GM10847 (cell line): ENCODE measurements around the gene EFTUD2.

Source experiments
- POLR2A ChIP-seq: IDR thresholded peaks from 2 replicates; pipeline ENCODE4 v1.6.1; 2011; ENCODE audit not compliant: insufficient read length; ENCODE audit errors: extremely low read depth

EFTUD2 gene

GRCh38 chr17:44917456-44917855 lies 18.2 kb upstream of the EFTUD2 start:
- no peak for TF ChIP-seq POLR2A

GRCh38 chr17:44916781-44917241 lies 17.6 kb upstream of the EFTUD2 start:
- no peak for TF ChIP-seq POLR2A

- TF ChIP-seq POLR2A = no peak
Observed at GRCh38 chr17:44915862-44916780, 16.9 kb upstream of the EFTUD2 start.

- no peak for TF ChIP-seq POLR2A
Observed at GRCh38 chr17:44915321-44915726, 16.1 kb upstream of the EFTUD2 start, which contains the start of gene GFAP. Gene GFAP (minus strand): TSS chr17:44915500. CDS start chr17:44915486, 14 bp downstream.

- TF ChIP-seq POLR2A = no peak
Observed at GRCh38 chr17:44914698-44915271, 15.5 kb upstream of the EFTUD2 start.

- no peak for TF ChIP-seq POLR2A
Observed at GRCh38 chr17:44914148-44914547, 14.9 kb upstream of the EFTUD2 start.

GRCh38 chr17:44913676-44914075 lies 14.4 kb upstream of the EFTUD2 start:
- no peak for TF ChIP-seq POLR2A

- no peak for TF ChIP-seq POLR2A
Observed at GRCh38 chr17:44912763-44913544, 13.7 kb upstream of the EFTUD2 start.

- no peak for TF ChIP-seq POLR2A
Observed at GRCh38 chr17:44911133-44912001, 12.1 kb upstream of the EFTUD2 start.

GRCh38 chr17:44910231-44911106 lies 11.2 kb upstream of the EFTUD2 start:
- TF ChIP-seq POLR2A = no peak

GRCh38 chr17:44909681-44910144 lies 10.5 kb upstream of the EFTUD2 start:
- TF ChIP-seq POLR2A = no peak

GRCh38 chr17:44908761-44909326 lies 9.6 kb upstream of the EFTUD2 start:
- TF ChIP-seq POLR2A = no peak
